ENCODE results near the gene UGT1A10.

DNA sequence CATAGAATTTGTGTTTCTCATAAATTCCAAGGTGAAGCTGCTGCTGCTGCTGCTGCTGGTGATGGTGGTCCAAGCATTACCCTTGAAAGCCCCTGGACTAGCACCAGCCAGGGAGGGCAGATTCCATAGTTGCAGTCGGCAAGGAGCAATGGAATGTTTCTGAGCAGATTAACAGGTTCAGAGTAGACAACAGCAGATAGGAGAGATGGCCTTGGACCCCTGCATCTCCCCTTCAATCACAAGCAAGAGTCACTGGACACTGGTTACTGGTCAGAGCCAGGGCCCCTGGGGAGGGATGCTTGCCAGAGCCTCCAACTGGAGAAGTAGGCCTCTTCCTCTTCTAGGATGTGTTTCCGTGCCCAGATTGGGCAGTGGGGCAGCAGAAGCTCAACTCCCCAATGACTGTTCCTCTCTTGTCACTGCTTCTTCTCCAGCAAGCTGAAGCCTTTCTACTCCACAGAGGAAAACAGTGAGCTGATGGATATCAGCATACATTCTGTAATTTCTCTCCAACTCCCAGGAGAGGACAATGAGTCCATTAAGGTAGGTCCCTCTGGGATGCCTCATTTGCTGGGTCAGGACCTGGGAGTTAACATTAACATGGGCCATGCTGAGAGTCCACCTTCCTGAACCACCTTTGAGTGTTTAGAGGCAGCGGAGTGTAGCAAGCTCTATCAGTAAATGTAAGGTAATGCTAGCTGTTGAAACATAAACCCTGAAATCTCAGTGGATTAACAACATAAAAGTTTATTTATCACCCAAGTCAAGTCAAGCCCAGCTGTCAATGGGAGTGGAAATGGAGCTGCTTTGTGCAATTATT lies 177.2 kb downstream of the UGT1A10 start:
- TF ChIP-seq, protein P1, sequence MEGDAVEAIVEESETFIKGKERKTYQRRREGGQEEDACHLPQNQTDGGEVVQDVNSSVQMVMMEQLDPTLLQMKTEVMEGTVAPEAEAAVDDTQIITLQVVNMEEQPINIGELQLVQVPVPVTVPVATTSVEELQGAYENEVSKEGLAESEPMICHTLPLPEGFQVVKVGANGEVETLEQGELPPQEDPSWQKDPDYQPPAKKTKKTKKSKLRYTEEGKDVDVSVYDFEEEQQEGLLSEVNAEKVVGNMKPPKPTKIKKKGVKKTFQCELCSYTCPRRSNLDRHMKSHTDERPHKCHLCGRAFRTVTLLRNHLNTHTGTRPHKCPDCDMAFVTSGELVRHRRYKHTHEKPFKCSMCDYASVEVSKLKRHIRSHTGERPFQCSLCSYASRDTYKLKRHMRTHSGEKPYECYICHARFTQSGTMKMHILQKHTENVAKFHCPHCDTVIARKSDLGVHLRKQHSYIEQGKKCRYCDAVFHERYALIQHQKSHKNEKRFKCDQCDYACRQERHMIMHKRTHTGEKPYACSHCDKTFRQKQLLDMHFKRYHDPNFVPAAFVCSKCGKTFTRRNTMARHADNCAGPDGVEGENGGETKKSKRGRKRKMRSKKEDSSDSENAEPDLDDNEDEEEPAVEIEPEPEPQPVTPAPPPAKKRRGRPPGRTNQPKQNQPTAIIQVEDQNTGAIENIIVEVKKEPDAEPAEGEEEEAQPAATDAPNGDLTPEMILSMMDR (conservative IDR thresholded peaks at IDR 0.05; ENCODE audit: low read length), result no peak
- no peak for TF ChIP-seq EZH2phosphoT487 (IDR thresholded peaks at IDR 0.05; ENCODE audit: borderline replicate concordance)

Measured in Loucy (cell line).